Epithelial cell of esophagus (primary cell): ENCODE measurements around the gene PSMD10.

Experiments used
- DNase-seq: peaks from one replicate; pipeline ENCODE4 v3.0.0; 2010; ENCODE audit warnings: low read depth
- H3K4me3 ChIP-seq: 2 replicates; pipeline ENCODE4 v1.5.1; 2011; ENCODE audit warnings: mild to moderate bottlenecking, low read length, control low read depth
- CTCF ChIP-seq: IDR thresholded peaks from 2 replicates; pipeline ENCODE4 v1.5.1; 2011; ENCODE audit warnings: low read depth, mild to moderate bottlenecking, low read length, control low read depth, inconsistent platforms; ENCODE audit not compliant: insufficient read depth; ENCODE audit errors: missing control alignments

Gene PSMD10

GRCh38 chrX:108064001-108064400 lies 27.3 kb downstream of the PSMD10 start:
- no peak overlapping the region for H3K4me3 ChIP-seq
- DNase-seq: no peak
- no peak for TF ChIP-seq CTCF

- H3K4me3 ChIP-seq: no peak overlapping the region
- DNase-seq: no peak
- no peak for TF ChIP-seq CTCF
Observed at GRCh38 chrX:108059801-108060200, 31.5 kb downstream of the PSMD10 start.

GRCh38 chrX:108055546-108055945 lies 35.8 kb downstream of the PSMD10 start:
- no peak for TF ChIP-seq CTCF
- H3K4me3 ChIP-seq: no peak overlapping the region
- no peak for DNase-seq

GRCh38 chrX:108053218-108053617 lies 38.1 kb downstream of the PSMD10 start:
- no peak for DNase-seq
- TF ChIP-seq CTCF: no peak
- no peak overlapping the region for H3K4me3 ChIP-seq

GRCh38 chrX:108049649-108050048 lies 41.7 kb downstream of the PSMD10 start:
- H3K4me3 ChIP-seq: no peak overlapping the region
- no peak for TF ChIP-seq CTCF
- no peak for DNase-seq

GRCh38 chrX:108044554-108045256 lies 46.6 kb downstream of the PSMD10 start, which contains the start of gene VSIG1:
TSS of gene VSIG1 (plus strand) at chrX:108045065. CDS start at chrX:108045131, 66 bp downstream.
- H3K4me3 ChIP-seq: no peak within 1 kb of the TSS
- TF ChIP-seq CTCF: no peak
- DNase-seq: no peak
